Measurements from ENCODE around the gene TSC22D3.
A peak's percentile ranks its signal among the peaks of the same experiment; 100 is the strongest.

The TSC22D3 gene

GRCh38 chrX:107721966-107722707 is 53.5 kb downstream of the TSC22D3 start:
- no peak overlapping the region for H3K9ac ChIP-seq
- peaks cover 24 to 39% (median 32%) of the 10 kb centered on the region in 10 experiments for H3K4me1 ChIP-seq
- H4K20me1 ChIP-seq, result peaks cover 0 to 8% (median 0%) of the 10 kb centered on the region in 11 experiments; a peak in 5 of 22 replicates
- H3K9me3 ChIP-seq (replicated peaks in 1 of 11), result no peaks in the 10 kb centered on the region
- TF ChIP-seq Cebpa-rat (IDR thresholded peaks at IDR 0.05), result no peak
- H3K27me3 ChIP-seq, result peaks cover 79 to 97% (median 92%) of the 10 kb centered on the region in 11 experiments
- H3K27ac ChIP-seq, result peak overlapping the region in 4 of 11 experiments; percentile 12 to 43 (median 22); a peak in 6 of 22 replicates
- no peak overlapping the region for H3K4me3 ChIP-seq
- H3K4me2 ChIP-seq, result peak overlapping the region; percentile 43 to 75 (median 58)
- H3K36me3 ChIP-seq, result no peaks in the 10 kb centered on the region

DNA sequence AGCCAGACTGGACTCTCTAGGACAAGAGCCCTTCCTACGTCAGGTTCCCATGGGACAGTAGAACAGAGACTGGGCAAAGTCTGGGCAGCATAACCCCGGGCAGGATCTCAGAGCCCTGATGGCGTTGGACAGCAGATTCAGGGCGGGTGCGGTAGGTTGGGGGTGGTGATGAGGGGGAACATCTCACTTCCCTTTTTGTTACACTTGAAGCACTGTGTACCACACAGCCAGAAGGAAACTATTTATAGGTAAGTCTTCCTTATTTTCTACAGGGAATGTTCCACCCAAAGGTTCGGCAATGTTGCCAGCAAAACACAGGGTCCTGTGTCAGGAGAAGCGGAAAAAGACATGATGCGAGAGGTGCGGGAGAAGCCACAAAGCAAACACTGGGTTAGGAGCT is 54.3 kb downstream of the TSC22D3 start:
- Histone ChIP-seq H3K4me2 (peak overlapping the region; percentile 43 to 75 (median 58)), H3K9ac (no peak overlapping the region), H3K27me3 (peaks cover 72 to 96% (median 90%) of the 10 kb centered on the region in 11 experiments), H3K9me3 (replicated peaks in 1 of 11) (no peaks in the 10 kb centered on the region), H3K27ac (peak overlapping the region in 6 of 11 experiments; percentile 12 to 44 (median 28); a peak in 8 of 22 replicates), H3K4me3 (peak overlapping the region in 1 of 10 experiments; percentile 19; a peak in 1 of 20 replicates), H3K4me1 (peaks cover 25 to 41% (median 34%) of the 10 kb centered on the region in 10 experiments), H3K36me3 (no peaks in the 10 kb centered on the region), H4K20me1 (peaks cover 0 to 8% (median 0%) of the 10 kb centered on the region in 11 experiments; a peak in 5 of 22 replicates)
- no peak for TF ChIP-seq Cebpa-rat (IDR thresholded peaks at IDR 0.05)

DNA sequence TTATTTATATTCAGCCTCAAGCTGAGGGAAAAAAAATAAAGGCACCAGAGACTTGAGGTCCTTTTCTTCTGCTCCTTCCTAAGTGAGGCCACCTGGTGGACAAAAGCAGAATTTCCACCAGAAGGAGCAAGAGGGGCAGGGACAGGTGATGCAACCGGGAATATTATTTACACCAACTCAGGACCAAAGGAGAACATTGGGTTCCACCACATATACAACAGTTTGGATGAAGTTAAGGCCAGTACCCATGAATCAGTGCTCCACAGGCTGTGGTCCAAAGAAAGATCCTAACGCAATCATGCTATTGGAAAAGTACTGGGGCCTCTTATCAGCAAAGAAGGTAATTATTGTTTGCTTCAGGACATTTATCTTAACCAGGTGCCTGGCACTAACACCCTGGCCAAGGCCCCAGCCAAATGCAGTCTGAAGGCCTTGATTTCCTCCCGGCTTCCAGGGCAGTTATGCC is 57.4 kb downstream of the TSC22D3 start:
- peaks cover 0 to 39% (median 28%) of the 10 kb centered on the region in 11 experiments; a peak in 19 of 22 replicates for H4K20me1 ChIP-seq
- peak in 2 of 11 experiments; percentile 26 to 56; a peak in 3 of 22 replicates for TF ChIP-seq Cebpa-rat (IDR thresholded peaks at IDR 0.05)
- H3K27ac ChIP-seq, result peak overlapping the region in 3 of 11 experiments; percentile 3 to 92 (median 28); a peak in 2 of 22 replicates
- H3K4me1 ChIP-seq, result peaks cover 39 to 67% (median 49%) of the 10 kb centered on the region in 10 experiments
- H3K9me3 ChIP-seq (replicated peaks in 1 of 11), result no peaks in the 10 kb centered on the region
- peaks cover 74 to 95% (median 88%) of the 10 kb centered on the region in 11 experiments for H3K27me3 ChIP-seq
- H3K36me3 ChIP-seq, result peaks cover 0 to 25% (median 12%) of the 10 kb centered on the region in 11 experiments; a peak in 13 of 22 replicates
- peak overlapping the region in 10 of 11 experiments; percentile 68 to 88 (median 82); a peak in 14 of 22 replicates for H3K4me2 ChIP-seq
- no peak overlapping the region for H3K4me3 ChIP-seq
- H3K9ac ChIP-seq, result no peak overlapping the region

GRCh38 chrX:107716816-107717700 is 58.5 kb downstream of the TSC22D3 start:
- H3K9ac ChIP-seq, result peak overlapping the region; percentile 80 to 92 (median 85)
- H3K4me2 ChIP-seq, result peak overlapping the region; percentile 68 to 88 (median 80)
- TF ChIP-seq Cebpa-rat (IDR thresholded peaks at IDR 0.05), result no peak
- peaks cover 0 to 48% (median 28%) of the 10 kb centered on the region in 11 experiments; a peak in 19 of 22 replicates for H4K20me1 ChIP-seq
- H3K27ac ChIP-seq, result peak overlapping the region; percentile 76 to 92 (median 86); a peak in 21 of 22 replicates
- peak overlapping the region; percentile 60 to 77 (median 72) for H3K4me3 ChIP-seq
- H3K27me3 ChIP-seq, result peaks cover 74 to 95% (median 88%) of the 10 kb centered on the region in 11 experiments
- peaks cover 0 to 29% (median 12%) of the 10 kb centered on the region in 11 experiments; a peak in 13 of 22 replicates for H3K36me3 ChIP-seq
- H3K9me3 ChIP-seq (replicated peaks in 1 of 11), result no peaks in the 10 kb centered on the region
- H3K4me1 ChIP-seq, result peaks cover 36 to 73% (median 58%) of the 10 kb centered on the region in 10 experiments

- Histone ChIP-seq H3K4me2 (peak overlapping the region; percentile 75 to 92 (median 86)), H3K9ac (peak overlapping the region; percentile 80 to 92 (median 85)), H3K4me3 (peak overlapping the region; percentile 60 to 77 (median 72)), H3K4me1 (peaks cover 32 to 73% (median 58%) of the 10 kb centered on the region in 10 experiments), H3K27ac (peak overlapping the region; percentile 76 to 92 (median 86); a peak in 21 of 22 replicates), H4K20me1 (peaks cover 0 to 48% (median 28%) of the 10 kb centered on the region in 11 experiments; a peak in 19 of 22 replicates), H3K27me3 (peaks cover 74 to 95% (median 88%) of the 10 kb centered on the region in 11 experiments), H3K9me3 (replicated peaks in 1 of 11) (no peaks in the 10 kb centered on the region), H3K36me3 (peaks cover 0 to 29% (median 12%) of the 10 kb centered on the region in 11 experiments; a peak in 13 of 22 replicates)
- TF ChIP-seq Cebpa-rat (IDR thresholded peaks at IDR 0.05), result no peak
Measured at GRCh38 chrX:107716118-107716684, 59.4 kb downstream of the TSC22D3 start.

GRCh38 chrX:107715331-107716117 is 60.1 kb downstream of the TSC22D3 start:
- H3K4me1 ChIP-seq, result peaks cover 34 to 72% (median 57%) of the 10 kb centered on the region in 10 experiments
- peaks cover 0 to 29% (median 12%) of the 10 kb centered on the region in 11 experiments; a peak in 13 of 22 replicates for H3K36me3 ChIP-seq
- H4K20me1 ChIP-seq, result peaks cover 0 to 48% (median 28%) of the 10 kb centered on the region in 11 experiments; a peak in 19 of 22 replicates
- no peak for TF ChIP-seq Cebpa-rat (IDR thresholded peaks at IDR 0.05)
- H3K27ac ChIP-seq, result peak overlapping the region; percentile 76 to 92 (median 86); a peak in 21 of 22 replicates
- peak overlapping the region; percentile 60 to 77 (median 72) for H3K4me3 ChIP-seq
- peak overlapping the region; percentile 68 to 92 (median 86) for H3K4me2 ChIP-seq
- H3K27me3 ChIP-seq, result peaks cover 70 to 96% (median 86%) of the 10 kb centered on the region in 11 experiments
- H3K9me3 ChIP-seq (replicated peaks in 1 of 11), result no peaks in the 10 kb centered on the region
- H3K9ac ChIP-seq, result peak overlapping the region; percentile 80 to 92 (median 85)

DNA sequence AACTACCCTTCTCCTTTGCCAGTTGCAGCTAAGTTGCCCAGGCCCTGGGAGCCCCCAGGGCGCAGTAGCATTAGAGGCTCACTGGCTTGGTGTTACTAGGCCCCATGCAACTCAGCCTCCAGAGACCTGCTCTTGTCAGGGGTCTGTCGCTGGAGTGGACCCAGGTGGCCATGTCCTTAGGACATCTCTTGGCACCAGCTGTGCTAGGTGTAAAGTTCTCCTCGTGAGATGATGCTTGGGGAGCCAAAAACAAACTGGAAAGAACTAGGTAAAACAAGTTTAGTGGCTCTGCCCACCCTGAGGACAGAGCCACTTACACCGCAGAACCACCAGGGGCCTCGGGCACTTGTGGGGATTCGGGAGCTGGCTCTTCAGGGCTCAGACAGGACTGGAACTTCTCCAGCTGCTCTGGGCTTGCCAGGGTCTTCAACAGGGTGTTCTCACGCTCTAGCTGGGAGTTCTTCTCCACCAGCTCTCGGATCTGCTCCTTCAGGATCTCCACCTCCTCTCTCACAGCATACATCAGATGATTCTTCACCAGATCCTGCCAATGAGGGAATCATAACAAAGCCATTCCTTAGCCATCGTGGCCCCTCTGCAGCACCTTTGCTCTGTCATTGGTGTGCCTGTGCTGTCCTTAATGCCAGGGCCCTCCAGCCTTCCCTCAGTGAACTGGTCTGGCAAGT is 61.2 kb downstream of the TSC22D3 start:
- Histone ChIP-seq H3K36me3 (peaks cover 0 to 29% (median 12%) of the 10 kb centered on the region in 11 experiments; a peak in 13 of 22 replicates), H3K9me3 (replicated peaks in 1 of 11) (no peaks in the 10 kb centered on the region), H3K27me3 (peaks cover 63 to 90% (median 83%) of the 10 kb centered on the region in 11 experiments), H3K4me1 (peaks cover 34 to 72% (median 61%) of the 10 kb centered on the region in 10 experiments), H3K4me2 (peak overlapping the region in 10 of 11 experiments; percentile 68 to 92 (median 86); a peak in 18 of 22 replicates), H4K20me1 (peaks cover 0 to 48% (median 28%) of the 10 kb centered on the region in 11 experiments; a peak in 19 of 22 replicates), H3K9ac (peak overlapping the region in 4 of 11 experiments; percentile 7 to 85 (median 56); a peak in 1 of 22 replicates), H3K4me3 (peak overlapping the region in 4 of 10 experiments; percentile 70 to 77 (median 74); a peak in 8 of 20 replicates), H3K27ac (peak overlapping the region in 1 of 11 experiments; percentile 25; a peak in 1 of 22 replicates)
- no peak for TF ChIP-seq Cebpa-rat (IDR thresholded peaks at IDR 0.05)

All from BLaER1 treated with 17β-estradiol and CSF1 and Interleukin-3, amounts not matched to agents 10 nM and 100 nM (cell line).